Jurkat, Clone E6-1 (cell line): Measurements from ENCODE around the gene HIKESHI.
"Not testable (repeated sequence)": the region's sequence is repeated elsewhere in the genome, so short reads cannot be mapped to it uniquely, and the experiment has no call there.

Source experiments
- DNase-seq: peaks from one replicate; pipeline ENCODE4 v3.0.0-alpha.2; 2011; ENCODE audit warnings: low read depth, low spot score
- H3K4me3 ChIP-seq: 2 replicates; pipeline ENCODE4 v1.5.1; 2011; ENCODE audit warnings: mild to moderate bottlenecking, low read length, control low read depth, moderate library complexity

Gene HIKESHI

GRCh38 chr11:86291466-86292262, 10.4 kb upstream of the HIKESHI start:
- DNase-seq, result peak; percentile 51
- H3K4me3 ChIP-seq, result no peak overlapping the region

- H3K4me3 ChIP-seq, result no peak overlapping the region
- DNase-seq, result no peak
Measured at GRCh38 chr11:86292912-86293616, 9.0 kb upstream of the HIKESHI start.

GRCh38 chr11:86294026-86294425, 8.0 kb upstream of the HIKESHI start:
- DNase-seq, result no peak
- no peak overlapping the region for H3K4me3 ChIP-seq

GRCh38 chr11:86301742-86302091, 323 bp upstream of the HIKESHI start:
- DNase-seq, result no peak
- peak overlapping the region; percentile 66 for H3K4me3 ChIP-seq

GRCh38 chr11:86303257-86303656, 1.2 kb downstream of the HIKESHI start:
- no peak for DNase-seq
- peak overlapping the region; percentile 66 for H3K4me3 ChIP-seq

- not testable (repeated sequence) for DNase-seq, H3K4me3 ChIP-seq
Measured at GRCh38 chr11:86308710-86309109, 6.7 kb downstream of the HIKESHI start.

- no peak for DNase-seq
- no peak overlapping the region for H3K4me3 ChIP-seq
Measured at GRCh38 chr11:86313793-86314192, 11.8 kb downstream of the HIKESHI start.

GRCh38 chr11:86314636-86315035, 12.6 kb downstream of the HIKESHI start:
- DNase-seq, result no peak
- no peak overlapping the region for H3K4me3 ChIP-seq

- DNase-seq, result no peak
Measured at GRCh38 chr11:86335131-86335767, 33.2 kb downstream of the HIKESHI start.

GRCh38 chr11:86337227-86337626, 35.2 kb downstream of the HIKESHI start:
- no peak for DNase-seq
- H3K4me3 ChIP-seq, result no peak overlapping the region

More at GRCh38 chr11:86335131-86335767, 33.2 kb downstream of the HIKESHI start:
- no peak overlapping the region for H3K4me3 ChIP-seq

GRCh38 chr11:86341382-86341781, 39.3 kb downstream of the HIKESHI start:
- no peak overlapping the region for H3K4me3 ChIP-seq
- DNase-seq, result no peak

GRCh38 chr11:86346513-86346912, 44.5 kb downstream of the HIKESHI start:
- no peak for DNase-seq
- no peak overlapping the region for H3K4me3 ChIP-seq

- DNase-seq, result no peak
- no peak overlapping the region for H3K4me3 ChIP-seq
Measured at GRCh38 chr11:86355256-86355655, 53.2 kb downstream of the HIKESHI start.

- DNase-seq, H3K4me3 ChIP-seq: not testable (repeated sequence)
Measured at GRCh38 chr11:86357412-86357811, 55.4 kb downstream of the HIKESHI start.

- no peak overlapping the region for H3K4me3 ChIP-seq
- DNase-seq, result no peak
Measured at GRCh38 chr11:86358720-86359119, 56.7 kb downstream of the HIKESHI start.

- no peak for DNase-seq
- no peak overlapping the region for H3K4me3 ChIP-seq
Measured at GRCh38 chr11:86360775-86361395, 58.8 kb downstream of the HIKESHI start.

GRCh38 chr11:86363424-86363823, 61.4 kb downstream of the HIKESHI start:
- no peak overlapping the region for H3K4me3 ChIP-seq
- DNase-seq, result no peak

GRCh38 chr11:86365546-86365945, 63.5 kb downstream of the HIKESHI start:
- DNase-seq, result no peak

GRCh38 chr11:86369668-86370067, 67.6 kb downstream of the HIKESHI start:
- H3K4me3 ChIP-seq, result no peak overlapping the region
- DNase-seq, result no peak

More at GRCh38 chr11:86365546-86365945, 63.5 kb downstream of the HIKESHI start:
- H3K4me3 ChIP-seq, result no peak overlapping the region

GRCh38 chr11:86370171-86370570, 68.1 kb downstream of the HIKESHI start:
- H3K4me3 ChIP-seq, result no peak overlapping the region
- no peak for DNase-seq
